Caki2 (cell line): ENCODE measurements around the gene CLECL1. TPM values are rescaled to one million over a fixed set of nuclear protein-coding genes. Genes with fewer than 3 reads are reported as not detected.
A peak's percentile ranks its signal among the peaks of the same experiment; 100 is the strongest.
"Not testable (repeated sequence)": the region's sequence is repeated elsewhere in the genome, so short reads cannot be mapped to it uniquely, and the experiment has no call there.

Source experiments
- DNase-seq: peaks from one replicate; pipeline ENCODE4 v3.0.0-alpha.2; 2015; ENCODE audit warnings: low read depth
- in situ Hi-C: cut with HindIII; loops from 2 replicates; pipeline ENCODE4 v1.10.0; 2016; ENCODE audit warnings: low sequenced_read_pairs, low pct_unique_long_range_greater_than_20kb, mixed read lengths
- total RNA-seq: library from RNA; depleted of rRNA; stranded (reverse); fragments of >200 nt; shearing (Covaris generic); gene quantifications from 2 replicates; pipeline ENCODE4 v1.2.3, GENCODE V29; 2014; ENCODE audit warnings: low replicate concordance

CLECL1 gene
- total RNA-seq, 1 experiment from 2014 or later: not detected

- DNase-seq: no peak
- in situ Hi-C loops: no loop called here
These were observed 2.9 kb downstream of the CLECL1 start for GRCh38 chr12:9730011-9730410.

GRCh38 chr12:9729082-9729481, 3.8 kb downstream of the CLECL1 start:
- no peak for DNase-seq
- in situ Hi-C loops: no loop called here

- peak; percentile 59 for DNase-seq
- in situ Hi-C loops: no loop called here
These were observed 5.1 kb downstream of the CLECL1 start for GRCh38 chr12:9727813-9728212.

- no peak for DNase-seq
- in situ Hi-C loops: no loop called here
These were observed 7.6 kb downstream of the CLECL1 start for GRCh38 chr12:9725213-9725870.

GRCh38 chr12:9724023-9724422, 8.9 kb downstream of the CLECL1 start:
- no peak for DNase-seq
- in situ Hi-C loops: no loop called here

- DNase-seq: peak; percentile 37
- in situ Hi-C loops: no loop called here
These were observed 11.4 kb downstream of the CLECL1 start for GRCh38 chr12:9721394-9722092.

GRCh38 chr12:9719790-9720189, 13.1 kb downstream of the CLECL1 start:
- DNase-seq: no peak
- in situ Hi-C loops: no loop called here

- in situ Hi-C loops: no loop called here
- DNase-seq: no peak
These were observed 13.9 kb downstream of the CLECL1 start for GRCh38 chr12:9718968-9719367.

- DNase-seq: no peak
- in situ Hi-C loops: no loop called here
These were observed 15.6 kb downstream of the CLECL1 start for GRCh38 chr12:9717070-9717925.

GRCh38 chr12:9713032-9713558, 19.8 kb downstream of the CLECL1 start:
- in situ Hi-C loops, DNase-seq: not testable (repeated sequence)

GRCh38 chr12:9711664-9712063, 21.2 kb downstream of the CLECL1 start:
- in situ Hi-C loops: no loop called here
- no peak for DNase-seq

- in situ Hi-C loops: no loop called here
- DNase-seq: no peak
These were observed 22.1 kb downstream of the CLECL1 start for GRCh38 chr12:9710584-9711375.

GRCh38 chr12:9708853-9709252, 24.0 kb downstream of the CLECL1 start:
- no peak for DNase-seq
- in situ Hi-C loops: no loop called here

GRCh38 chr12:9707864-9708808, 24.8 kb downstream of the CLECL1 start:
- DNase-seq: peak; percentile 19
- in situ Hi-C loops: no loop called here

- in situ Hi-C loops: no loop called here
- DNase-seq: no peak
These were observed 25.5 kb downstream of the CLECL1 start for GRCh38 chr12:9707356-9707755.

GRCh38 chr12:9706086-9706685, 26.7 kb downstream of the CLECL1 start:
- in situ Hi-C loops: no loop called here
- no peak for DNase-seq

GRCh38 chr12:9704561-9704960, 28.3 kb downstream of the CLECL1 start:
- DNase-seq, in situ Hi-C loops: not testable (repeated sequence)
